Limb (tissue), 2 donors: ENCODE results near the gene CFAP20DC.
"Not testable (repeated sequence)": the region's sequence is repeated elsewhere in the genome, so short reads cannot be mapped to it uniquely, and the experiment has no call there.

Experiments
- DNase-seq, 2 donors: peaks; one replicate each; pipeline ENCODE4 v3.0.0-alpha.2; 2016; ENCODE audit errors: extremely low spot score in 2 of 2

The CFAP20DC gene

DNA sequence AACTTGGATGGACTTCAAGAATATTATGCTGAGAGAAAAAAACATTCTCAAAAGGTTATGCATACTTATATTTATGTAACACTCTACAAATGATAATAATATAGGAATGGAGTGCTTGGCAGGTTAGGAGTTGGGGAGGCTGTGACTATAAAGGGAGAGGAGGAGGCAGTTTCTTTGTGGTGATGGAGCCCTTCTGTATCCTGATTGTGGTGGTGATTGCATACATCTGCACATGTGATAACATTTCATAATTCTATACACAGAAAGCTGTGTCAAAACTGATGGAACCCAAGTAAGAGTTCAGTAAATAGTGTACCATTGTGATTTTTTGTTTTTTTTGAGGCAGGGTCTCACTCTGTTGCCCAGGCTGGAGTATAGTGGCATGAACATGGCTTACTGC lies 351.6 kb downstream of the CFAP20DC start:
- DNase-seq, result no peak

- DNase-seq, result no peak
Observed at GRCh38 chr3:58697561-58697960, 352.3 kb downstream of the CFAP20DC start.

DNA sequence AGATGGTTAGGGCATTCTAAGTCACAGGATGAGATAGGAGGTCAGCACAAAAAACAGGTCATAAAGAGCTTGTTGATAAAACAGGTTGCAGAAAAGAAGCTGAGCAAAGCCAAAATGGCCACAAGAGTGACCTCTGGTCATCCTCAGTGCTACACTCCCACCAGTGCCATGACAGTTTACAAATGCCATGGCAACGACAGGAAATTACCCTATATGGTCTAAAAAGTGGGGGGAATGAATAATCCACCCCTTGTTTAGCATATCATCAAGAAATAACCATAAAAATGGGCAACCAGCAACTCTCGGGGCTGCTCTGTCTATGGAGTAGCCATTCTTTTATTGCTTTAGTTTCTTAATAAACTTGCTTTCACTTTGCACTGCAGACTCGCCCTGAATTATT lies 353.0 kb downstream of the CFAP20DC start:
- DNase-seq, result not testable (repeated sequence)

DNA sequence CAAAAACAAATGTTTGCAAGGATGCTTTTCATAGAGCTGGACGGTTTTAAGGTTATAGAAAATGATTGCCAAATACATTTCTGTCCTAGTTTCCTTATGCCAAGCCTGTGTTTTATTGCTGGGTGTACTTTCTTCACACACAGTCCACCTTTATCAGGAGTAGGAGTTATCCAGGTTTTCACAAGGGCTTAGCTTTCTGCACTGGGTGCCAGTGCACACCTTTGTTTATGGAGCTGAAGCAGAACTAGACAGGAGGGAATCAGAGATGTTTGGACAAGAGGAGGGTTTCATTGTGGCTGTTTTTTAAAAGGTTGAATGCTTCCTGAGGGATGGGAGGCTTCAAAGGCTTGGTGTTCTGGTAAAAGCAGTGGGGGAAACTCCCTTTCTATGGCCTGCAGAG lies 353.7 kb downstream of the CFAP20DC start:
- DNase-seq, result no peak

DNA sequence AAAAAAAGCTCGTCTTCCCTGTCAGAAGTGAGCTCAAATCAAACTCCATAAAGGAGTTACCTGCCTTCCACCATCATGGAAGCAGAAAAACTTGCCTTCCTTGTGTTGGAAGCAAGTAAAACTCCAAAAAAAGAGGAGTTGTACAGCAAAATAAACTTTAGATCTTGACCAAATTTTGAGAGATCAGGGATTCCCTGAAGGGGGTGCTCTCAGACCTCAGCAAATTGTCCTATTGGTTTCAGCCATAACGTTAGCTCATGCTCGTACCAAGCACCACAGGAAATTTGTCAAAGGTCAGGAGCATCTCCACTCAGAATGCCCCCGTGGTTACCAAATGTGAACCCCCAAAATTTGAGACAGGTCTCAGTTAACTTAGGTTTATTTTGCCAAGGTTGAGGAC lies 354.5 kb downstream of the CFAP20DC start:
- DNase-seq, result not testable (repeated sequence)

GRCh38 chr3:58693940-58694850 lies 355.6 kb downstream of the CFAP20DC start:
- no peak for DNase-seq

GRCh38 chr3:58692484-58692883 lies 357.3 kb downstream of the CFAP20DC start:
- DNase-seq, result no peak
